HepG2 (cell line): ENCODE measurements around the gene SCN8A. TPM values are rescaled to one million over a fixed set of nuclear protein-coding genes. Genes with fewer than 3 reads are reported as not detected.

Source experiments
- ATAC-seq: fragments of 200-7000 bp; cut with Tn5 transposase; 3 replicates; pipeline ENCODE4 v1.9.1; 2020; ENCODE audit warnings: mild to moderate bottlenecking, moderate library complexity
- BruUV-seq: library from RNA; stranded (reverse); fragments of 400-500 nt; replicated peaks from 2 replicates; lab custom pipeline; 2021; lab: Mats Ljungman, UMichigan
- CTCF ChIA-PET: fragments of 300-600 bp; formaldehyde crosslinking; extraction: SDS; loops from one replicate; lab custom pipeline; 2021; ENCODE audit warnings: low total read pairs, inconsistent platforms, low intra/inter-chr PET ratio; lab: Yijun Ruan, JAX
- POLR2A ChIA-PET: fragments of 350-600 bp; sonication (Branson Sonifier 250); formaldehyde crosslinking; loops from one replicate; lab custom pipeline; 2020; ENCODE audit warnings: antibody characterized with exemption, inconsistent platforms; lab: Yijun Ruan, JAX
- DNase-seq: peaks from one replicate; pipeline ENCODE4 v3.0.0-alpha.2; 2015; ENCODE audit warnings: low spot score
- FAIRE-seq: peaks from 3 replicates; lab custom pipeline; 2011; peaks lifted over from hg19 to GRCh38; lab: Jason Lieb, UNC
- H2AFZ ChIP-seq: one replicate; pipeline ENCODE4 v1.6.1; 2011; ENCODE audit warnings: low read length, inconsistent platforms
- H3K27ac ChIP-seq: fragments of 300-600 bp; 3 replicates; pipeline ENCODE4 v1.8.0; 2011; ENCODE audit warnings: mixed run types, mild to moderate bottlenecking, mixed read lengths, low read length, inconsistent platforms; ENCODE audit not compliant: insufficient read depth; ENCODE audit errors: extremely low read length
- H3K27me3 ChIP-seq, 2 experiments: fragments of 200-600 bp in 1 of 2; 2 replicates in 1 of 2; 3 replicates in 1 of 2; pipeline versions ENCODE4 v1.6.0 to v1.8.0; 2011; ENCODE audit warnings: low read length in 2 of 2, mild to moderate bottlenecking in 2 of 2, moderate library complexity in 2 of 2, inconsistent platforms in 1 of 2; ENCODE audit not compliant: insufficient read depth in 2 of 2, control insufficient read depth in 1 of 2
- H3K36me3 ChIP-seq, 2 experiments: fragments of 200-600 bp in 1 of 2; replicated peaks in 1 of 2; 2 replicates in 1 of 2; 3 replicates in 1 of 2; pipeline versions ENCODE4 v1.5.1 to v1.8.0; 2011; ENCODE audit warnings: low read length in 2 of 2, inconsistent platforms in 1 of 2; ENCODE audit not compliant: insufficient read depth in 2 of 2, control insufficient read depth in 1 of 2
- H3K4me1 ChIP-seq: 2 replicates; pipeline ENCODE4 v1.5.1; 2012; ENCODE audit warnings: low read length, inconsistent platforms; ENCODE audit not compliant: insufficient read depth
- H3K4me2 ChIP-seq: 2 replicates; pipeline ENCODE4 v1.6.0; 2011; ENCODE audit warnings: low read depth, low read length, inconsistent platforms
- H3K4me3 ChIP-seq, 3 experiments: fragments of 200-600 bp in 1 of 3; sonication (generic), shearing (Covaris generic) in 1 of 3; replicated peaks in 1 of 3; 2 replicates each; pipeline ENCODE4 v1.5.1; 2011 to 2016; ENCODE audit warnings: low read length in 3 of 3, inconsistent platforms in 2 of 3, low read depth in 2 of 3, mild to moderate bottlenecking in 2 of 3, control low read depth in 1 of 3, mixed read lengths in 1 of 3; ENCODE audit not compliant: insufficient read depth in 1 of 3
- H3K79me2 ChIP-seq: one replicate; pipeline ENCODE4 v1.6.1; 2011; ENCODE audit warnings: low read length, inconsistent platforms; ENCODE audit not compliant: insufficient read depth
- H3K9ac ChIP-seq: 2 replicates; pipeline ENCODE4 v1.6.0; 2011; ENCODE audit warnings: mild to moderate bottlenecking, low read depth, low read length, inconsistent platforms; ENCODE audit not compliant: insufficient read depth
- H3K9me3 ChIP-seq: 2 replicates; pipeline ENCODE4 v1.5.1; 2012; ENCODE audit warnings: mild to moderate bottlenecking, low read length
- H4K20me1 ChIP-seq: 2 replicates; pipeline ENCODE4 v1.6.0; 2011; ENCODE audit warnings: inconsistent platforms, mild to moderate bottlenecking, low read length, moderate library complexity; ENCODE audit not compliant: insufficient read depth
- BCL6 ChIP-seq: IDR thresholded peaks from 2 replicates; pipeline ENCODE4 v1.6.1; 2016; ENCODE audit warnings: missing genetic modification reagents, missing compliant biosample characterization
- CEBPB ChIP-seq: IDR thresholded peaks from 2 replicates; pipeline ENCODE4 v1.6.1; 2011; ENCODE audit warnings: low read depth, low read length, improper control_type of control experiment, borderline replicate concordance
- CEBPG ChIP-seq: IDR thresholded peaks from 2 replicates; pipeline ENCODE4 v1.6.1; 2016
- KDM2A ChIP-seq: sonication (generic); formaldehyde crosslinking; IDR thresholded peaks from 2 replicates; pipeline ENCODE4 v1.4.0; 2020; ENCODE audit warnings: low read depth, missing genetic modification reagents, borderline replicate concordance
- PRPF4 ChIP-seq: fragments of 200-400 bp; formaldehyde crosslinking; IDR thresholded peaks from 2 replicates; pipeline ENCODE4 v1.6.1; 2016; ENCODE audit warnings: low read length, low read depth; ENCODE audit not compliant: poor library complexity, severe bottlenecking
- SNRNP70 ChIP-seq: fragments of 200-400 bp; formaldehyde crosslinking; IDR thresholded peaks from 2 replicates; pipeline ENCODE4 v1.6.1; 2017; ENCODE audit warnings: mild to moderate bottlenecking, low read depth, low read length, moderate library complexity
- TEAD3 ChIP-seq: optimal IDR thresholded peaks from 2 replicates; pipeline ENCODE3; 2016; ENCODE audit warnings: borderline replicate concordance
- ZNF12 ChIP-seq: sonication (generic); formaldehyde crosslinking; IDR thresholded peaks from 2 replicates; pipeline ENCODE4 v1.5.0; 2020; ENCODE audit warnings: missing genetic modification reagents
- ZNF383 ChIP-seq: sonication (generic); formaldehyde crosslinking; IDR thresholded peaks from 2 replicates; pipeline ENCODE4 v1.4.0; 2020; ENCODE audit warnings: missing genetic modification reagents, mild to moderate bottlenecking, borderline replicate concordance
- ZNF605 ChIP-seq: sonication (generic); formaldehyde crosslinking; IDR thresholded peaks from 2 replicates; pipeline ENCODE4 v1.8.0; 2022; ENCODE audit warnings: mild to moderate bottlenecking, missing genetic modification reagents
- ZNF615 ChIP-seq: sonication (generic); formaldehyde crosslinking; IDR thresholded peaks from 2 replicates; pipeline ENCODE4 v1.5.0; 2020; ENCODE audit warnings: mild to moderate bottlenecking, missing genetic modification reagents, borderline replicate concordance
- WGBS: methylation state at CpG from one replicate; pipeline ENCODE4 v1.1.6; 2017; ENCODE audit warnings: low lambda C conversion rate; 5-methylcytosine and 5-hydroxymethylcytosine counted together
- in situ Hi-C: cut with HindIII; loops from 2 replicates; pipeline ENCODE4 v1.10.0; 2017; ENCODE audit warnings: low pct_unique_long_range_greater_than_20kb; ENCODE audit not compliant: extremely low pct_ligation_motif_present
- intact Hi-C: fragments of 100-400 bp; cut with micrococcal nuclease; formaldehyde crosslinking; loops from one replicate; pipeline ENCODE4 v1.10.0; 2022; ENCODE audit not compliant: unreplicated experiment
- polyA plus RNA-seq, 8 experiments: library from polyadenylated mRNA; depleted of rRNA in 3 of 8; stranded (reverse) in 7 of 8; unstranded in 1 of 8; fragments of >200 nt; fragmentation: Illumina TruSeq in 4 of 8; extraction: Trizol in 4 of 8; gene quantifications; 2 replicates each; pipeline versions ENCODE4 v1.2.1 to v1.2.3, GENCODE V29; 2011 to 2016; ENCODE audit warnings: low read depth in 4 of 8, missing spikeins in 1 of 8, mixed read lengths in 1 of 8; ENCODE audit not compliant: insufficient read depth in 1 of 8
- total RNA-seq, 5 experiments: library from RNA; depleted of rRNA; stranded (reverse); fragments of >200 nt; fragmentation: Illumina TruSeq; extraction: Trizol; gene quantifications; 2 replicates each; pipeline ENCODE4 v1.2.3, GENCODE V29; 2016; ENCODE audit warnings: low read depth in 1 of 5
- TF ChIP-seq, protein P1 (sequence below), 2 experiments: sonication (generic) in 1 of 2; formaldehyde crosslinking in 1 of 2; IDR thresholded peaks; 2 replicates each; pipeline versions ENCODE4 v1.6.1 to v1.9.0; 2014 to 2022; ENCODE audit warnings: antibody characterized with exemption in 1 of 2, borderline replicate concordance in 1 of 2, inconsistent platforms in 1 of 2, low read depth in 1 of 2, missing genetic modification reagents in 1 of 2
- TF ChIP-seq, protein P2 (sequence below): sonication (generic); formaldehyde crosslinking; conservative IDR thresholded peaks from 2 replicates; pipeline ENCODE4 v1.8.0; 2022; ENCODE audit warnings: mild to moderate bottlenecking, moderate library complexity, missing genetic modification reagents
- TF ChIP-seq, protein P3 (sequence below), 2 experiments: fragments of 450-650 bp in 1 of 2; sonication (generic) in 1 of 2; formaldehyde crosslinking; IDR thresholded peaks; 2 replicates each; pipeline versions ENCODE4 v1.5.0 to v1.8.0; 2020 to 2022; ENCODE audit warnings: mild to moderate bottlenecking in 1 of 2, missing genetic modification reagents in 1 of 2

Gene SCN8A
- total and polyA plus RNA-seq, 2 of the 13 experiments (the other 11 are each of a cell fraction or from before 2014, with no cell fraction given): 0.57 to 1.4 TPM

DNA sequence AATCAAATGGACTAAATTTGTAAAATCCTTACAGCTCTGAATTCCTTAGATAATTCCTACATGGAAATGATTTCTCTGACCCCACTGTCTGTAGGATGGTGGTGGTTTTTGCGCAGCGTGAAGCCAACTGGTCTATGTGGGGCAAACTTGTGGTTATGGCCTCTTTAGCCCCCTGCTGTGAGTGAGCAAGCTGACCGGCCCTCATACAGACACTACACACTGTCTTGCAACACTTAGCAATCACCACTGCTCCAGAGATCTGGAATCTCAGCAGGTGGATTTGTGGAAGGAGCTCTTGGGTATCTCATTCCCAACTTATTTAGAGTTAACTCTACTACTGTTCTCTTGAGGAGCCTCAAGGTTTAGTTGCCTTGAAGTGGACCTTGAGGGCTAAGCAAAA is 70.2 kb downstream of the SCN8A start (continued):
- TF ChIP-seq SNRNP70 (no peak), ZNF12 (peak; percentile 53; the same call in 1 of the 2 replicates), ZNF615 (no peak), TEAD3 (no peak)
- TF ChIP-seq, protein P1, sequence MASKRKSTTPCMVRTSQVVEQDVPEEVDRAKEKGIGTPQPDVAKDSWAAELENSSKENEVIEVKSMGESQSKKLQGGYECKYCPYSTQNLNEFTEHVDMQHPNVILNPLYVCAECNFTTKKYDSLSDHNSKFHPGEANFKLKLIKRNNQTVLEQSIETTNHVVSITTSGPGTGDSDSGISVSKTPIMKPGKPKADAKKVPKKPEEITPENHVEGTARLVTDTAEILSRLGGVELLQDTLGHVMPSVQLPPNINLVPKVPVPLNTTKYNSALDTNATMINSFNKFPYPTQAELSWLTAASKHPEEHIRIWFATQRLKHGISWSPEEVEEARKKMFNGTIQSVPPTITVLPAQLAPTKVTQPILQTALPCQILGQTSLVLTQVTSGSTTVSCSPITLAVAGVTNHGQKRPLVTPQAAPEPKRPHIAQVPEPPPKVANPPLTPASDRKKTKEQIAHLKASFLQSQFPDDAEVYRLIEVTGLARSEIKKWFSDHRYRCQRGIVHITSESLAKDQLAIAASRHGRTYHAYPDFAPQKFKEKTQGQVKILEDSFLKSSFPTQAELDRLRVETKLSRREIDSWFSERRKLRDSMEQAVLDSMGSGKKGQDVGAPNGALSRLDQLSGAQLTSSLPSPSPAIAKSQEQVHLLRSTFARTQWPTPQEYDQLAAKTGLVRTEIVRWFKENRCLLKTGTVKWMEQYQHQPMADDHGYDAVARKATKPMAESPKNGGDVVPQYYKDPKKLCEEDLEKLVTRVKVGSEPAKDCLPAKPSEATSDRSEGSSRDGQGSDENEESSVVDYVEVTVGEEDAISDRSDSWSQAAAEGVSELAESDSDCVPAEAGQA (IDR thresholded peaks at IDR 0.05; ENCODE audit: low read depth): no peak
- TF ChIP-seq, protein P1 (CRISPR knock-in tag; IDR thresholded peaks at IDR 0.05; ENCODE audit: borderline replicate concordance): no peak

DNA sequence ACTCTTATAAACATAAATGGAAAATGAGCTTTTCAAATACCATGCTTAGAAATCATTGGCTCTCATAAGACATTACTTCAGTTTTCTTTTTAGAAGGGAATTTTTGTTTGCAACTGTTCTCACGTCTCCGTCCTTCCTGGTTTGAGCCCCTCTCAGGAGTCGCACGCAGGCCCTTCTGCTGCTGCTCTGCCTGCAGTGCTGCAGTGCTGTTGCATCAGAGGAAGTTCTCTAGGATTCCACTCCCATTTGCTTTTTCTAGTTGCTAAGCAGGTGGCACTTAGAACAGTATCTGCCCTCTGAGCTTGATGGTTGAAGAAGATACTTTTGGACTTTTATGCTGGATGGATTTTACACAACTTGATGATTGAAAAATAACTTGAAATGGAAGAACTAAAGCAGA is 70.8 kb downstream of the SCN8A start:
- FAIRE-seq: peak; percentile 21
- in situ Hi-C loops (no loop called here), intact Hi-C loops (no loop called here)
- no peak for TF ChIP-seq ZNF605 (CRISPR knock-in tag)
- no peak for TF ChIP-seq PRPF4
- TF ChIP-seq, protein P2, sequence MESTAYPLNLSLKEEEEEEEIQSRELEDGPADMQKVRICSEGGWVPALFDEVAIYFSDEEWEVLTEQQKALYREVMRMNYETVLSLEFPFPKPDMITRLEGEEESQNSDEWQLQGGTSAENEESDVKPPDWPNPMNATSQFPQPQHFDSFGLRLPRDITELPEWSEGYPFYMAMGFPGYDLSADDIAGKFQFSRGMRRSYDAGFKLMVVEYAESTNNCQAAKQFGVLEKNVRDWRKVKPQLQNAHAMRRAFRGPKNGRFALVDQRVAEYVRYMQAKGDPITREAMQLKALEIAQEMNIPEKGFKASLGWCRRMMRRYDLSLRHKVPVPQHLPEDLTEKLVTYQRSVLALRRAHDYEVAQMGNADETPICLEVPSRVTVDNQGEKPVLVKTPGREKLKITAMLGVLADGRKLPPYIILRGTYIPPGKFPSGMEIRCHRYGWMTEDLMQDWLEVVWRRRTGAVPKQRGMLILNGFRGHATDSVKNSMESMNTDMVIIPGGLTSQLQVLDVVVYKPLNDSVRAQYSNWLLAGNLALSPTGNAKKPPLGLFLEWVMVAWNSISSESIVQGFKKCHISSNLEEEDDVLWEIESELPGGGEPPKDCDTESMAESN (CRISPR knock-in tag): 0 out of 2 replicates have a peak, but pooled peaks have one; percentile 1
- TF ChIP-seq, protein P3, sequence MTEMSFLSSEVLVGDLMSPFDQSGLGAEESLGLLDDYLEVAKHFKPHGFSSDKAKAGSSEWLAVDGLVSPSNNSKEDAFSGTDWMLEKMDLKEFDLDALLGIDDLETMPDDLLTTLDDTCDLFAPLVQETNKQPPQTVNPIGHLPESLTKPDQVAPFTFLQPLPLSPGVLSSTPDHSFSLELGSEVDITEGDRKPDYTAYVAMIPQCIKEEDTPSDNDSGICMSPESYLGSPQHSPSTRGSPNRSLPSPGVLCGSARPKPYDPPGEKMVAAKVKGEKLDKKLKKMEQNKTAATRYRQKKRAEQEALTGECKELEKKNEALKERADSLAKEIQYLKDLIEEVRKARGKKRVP (CRISPR knock-in tag; IDR thresholded peaks at IDR 0.05): peak in 1 of 2 experiments; percentile 68; a peak in 2 of 4 replicates
- TF ChIP-seq BCL6 (CRISPR knock-in tag): peak; percentile 44; the same call in 1 of the 2 replicates
- TF ChIP-seq ZNF383 (CRISPR knock-in tag): no peak
- peak; percentile 57; the same call in 1 of the 2 replicates for TF ChIP-seq CEBPB
- TF ChIP-seq KDM2A (CRISPR knock-in tag): no peak
- TF ChIP-seq CEBPG (CRISPR knock-in tag): peak; percentile 70

More for the DNA sequence above, 70.8 kb downstream of the SCN8A start:
- H3K79me2 ChIP-seq: no peaks in the 10 kb centered on the region
- H4K20me1 ChIP-seq: no peaks in the 10 kb centered on the region; the same call in 1 of the 2 replicates
- BruUV-seq: no TSS peak
- no peaks in the 10 kb centered on the region for H3K9me3 ChIP-seq
- no peak overlapping the region for H3K9ac ChIP-seq
- no peak overlapping the region for H2AFZ ChIP-seq
- H3K27me3 ChIP-seq: no peaks in the 10 kb centered on the region
- H3K27ac ChIP-seq: no peak overlapping the region
- WGBS: 9% methylated on average over 4 of the region's 4 CpGs
- peaks cover 28% of the 10 kb centered on the region for H3K4me1 ChIP-seq
- no peak overlapping the region for H3K4me3 ChIP-seq
- ChIA-PET CTCF (no interaction called here), POLR2A (interaction anchor here (2.4 kb wide), 1 partner anchor 22 kb away, joined by 5 read pairs; no protein-coding TSS in a partner anchor)
- DNase-seq (peak; percentile 7), ATAC-seq (peak; percentile 66)
- H3K4me2 ChIP-seq: peak overlapping the region; percentile 56
- H3K36me3 ChIP-seq: no peaks in the 10 kb centered on the region
